ENCODE measurements around the gene TMEM119. TPM values are rescaled to one million over a fixed set of nuclear protein-coding genes. Genes with fewer than 3 reads are reported as not detected.

Gene TMEM119
- total RNA-seq, 4 donors from 2014 or later, result 2.3 to 5.9 (median 4.5) TPM

GRCh38 chr12:108548954-108549521 lies 48.8 kb downstream of the TMEM119 start:
- no peak for ATAC-seq
- Histone ChIP-seq H3K36me3 (peaks cover 2 to 52% of the 10 kb centered on the region in 2 donors), H3K27me3 (no peaks in the 10 kb centered on the region), H3K4me3 (no peak overlapping the region), H3K9me3 (no peaks in the 10 kb centered on the region), H3K4me1 (peaks cover 0 to 38% (median 0%) of the 10 kb centered on the region in 3 donors), H3K27ac (no peak overlapping the region)
- TF ChIP-seq EP300 (IDR thresholded peaks at IDR 0.05) (no peak), CTCF (IDR thresholded peaks at IDR 0.05) (no peak), POLR2AphosphoS5 (IDR thresholded peaks at IDR 0.05) (no peak), POLR2A (IDR thresholded peaks at IDR 0.05) (no peak)
- 65 to 84% methylated on average over 6 to 7 of the region's 7 CpGs for WGBS, 2 donors (ENCODE audit: low coverage in 1 of 2)

GRCh38 chr12:108547686-108548085 lies 50.2 kb downstream of the TMEM119 start:
- no peak overlapping the region for H3K4me3 ChIP-seq
- H3K27ac ChIP-seq, result no peak overlapping the region
- 69 to 81% methylated on average over 9 of the region's 9 CpGs for WGBS, 2 donors (ENCODE audit: low coverage in 1 of 2)
- H3K36me3 ChIP-seq, result peaks cover 2 to 66% of the 10 kb centered on the region in 2 donors
- H3K4me1 ChIP-seq, result peaks cover 0 to 24% (median 0%) of the 10 kb centered on the region in 3 donors
- H3K27me3 ChIP-seq, result no peaks in the 10 kb centered on the region
- no peak for ATAC-seq
- no peaks in the 10 kb centered on the region for H3K9me3 ChIP-seq
- TF ChIP-seq CTCF (IDR thresholded peaks at IDR 0.05), result no peak
- TF ChIP-seq POLR2AphosphoS5 (IDR thresholded peaks at IDR 0.05), result no peak
- TF ChIP-seq POLR2A (IDR thresholded peaks at IDR 0.05), result no peak
- TF ChIP-seq EP300 (IDR thresholded peaks at IDR 0.05), result no peak

GRCh38 chr12:108543652-108544051 lies 54.2 kb downstream of the TMEM119 start:
- Histone ChIP-seq H3K27ac (no peak overlapping the region), H3K36me3 (peaks cover 2 to 77% of the 10 kb centered on the region in 2 donors), H3K9me3 (no peaks in the 10 kb centered on the region), H3K27me3 (no peaks in the 10 kb centered on the region), H3K4me1 (peaks cover 0 to 11% (median 0%) of the 10 kb centered on the region in 3 donors), H3K4me3 (no peak overlapping the region)
- 86 to 91% methylated on average over 3 of the region's 3 CpGs for WGBS, 2 donors (ENCODE audit: low coverage in 1 of 2)
- ATAC-seq, result no peak
- TF ChIP-seq EP300 (IDR thresholded peaks at IDR 0.05) (no peak), CTCF (IDR thresholded peaks at IDR 0.05) (no peak), POLR2A (IDR thresholded peaks at IDR 0.05) (no peak), POLR2AphosphoS5 (IDR thresholded peaks at IDR 0.05) (no peak)

GRCh38 chr12:108542320-108542719 lies 55.6 kb downstream of the TMEM119 start:
- ATAC-seq, result no peak
- Histone ChIP-seq H3K36me3 (peaks cover 2 to 77% of the 10 kb centered on the region in 2 donors), H3K27me3 (no peaks in the 10 kb centered on the region), H3K4me1 (no peaks in the 10 kb centered on the region), H3K4me3 (no peak overlapping the region), H3K27ac (no peak overlapping the region), H3K9me3 (no peaks in the 10 kb centered on the region)
- no peak for TF ChIP-seq CTCF (IDR thresholded peaks at IDR 0.05)
- TF ChIP-seq POLR2A (IDR thresholded peaks at IDR 0.05), result no peak
- TF ChIP-seq EP300 (IDR thresholded peaks at IDR 0.05), result no peak
- 47 to 76% methylated on average over 4 of the region's 4 CpGs for WGBS, 2 donors (ENCODE audit: low coverage in 1 of 2)

Other genes with a start within 250 kb of the TMEM119 start
- gene FICD, start 82.8 kb downstream of the TMEM119 start, total RNA-seq, result 1 to 10 TPM; 3.3 to 8.8 (median 5.5) TPM
- gene SART3, start 36.9 kb downstream of the TMEM119 start, total RNA-seq, result 10 to 100 TPM; 28.7 to 71.8 (median 53.2) TPM
- 100 to 1,000 TPM; 220 to 299 (median 247) TPM for gene ISCU, start 35.5 kb downstream of the TMEM119 start, total RNA-seq
- gene SELPLG, start 35.8 kb upstream of the TMEM119 start, total RNA-seq, result 10 to 100 TPM in 1 of 4 donors, 1 to 10 TPM in 3; 3.6 to 12.4 (median 5.5) TPM
- 100 to 1,000 TPM; 277 to 473 (median 342) TPM for gene CORO1C, start 133.4 kb upstream of the TMEM119 start, total RNA-seq